GM12892 (cell line): ENCODE results near the gene MOK.
A peak's percentile ranks its signal among the peaks of the same experiment; 100 is the strongest.

ENCODE experiments used
- DNase-seq: peaks from one replicate; pipeline ENCODE4 v3.0.0; 2011; ENCODE audit not compliant: insufficient read length
- FAIRE-seq: peaks from 2 replicates; lab custom pipeline; 2011; peaks lifted over from hg19 to GRCh38; lab: Jason Lieb, UNC
- POLR2A ChIP-seq: IDR thresholded peaks from 2 replicates; pipeline ENCODE4 v1.6.1; 2011; ENCODE audit warnings: low read depth, low read length, control low read depth
- POLR2AphosphoS5 ChIP-seq: IDR thresholded peaks from 2 replicates; pipeline ENCODE4 v1.6.1; 2011; ENCODE audit warnings: low read depth, low read length, control low read depth
- TAF1 ChIP-seq: IDR thresholded peaks from 2 replicates; pipeline ENCODE4 v1.6.1; 2011; ENCODE audit warnings: low read depth, mild to moderate bottlenecking, control low read depth, low read length, borderline replicate concordance

Gene MOK

DNA sequence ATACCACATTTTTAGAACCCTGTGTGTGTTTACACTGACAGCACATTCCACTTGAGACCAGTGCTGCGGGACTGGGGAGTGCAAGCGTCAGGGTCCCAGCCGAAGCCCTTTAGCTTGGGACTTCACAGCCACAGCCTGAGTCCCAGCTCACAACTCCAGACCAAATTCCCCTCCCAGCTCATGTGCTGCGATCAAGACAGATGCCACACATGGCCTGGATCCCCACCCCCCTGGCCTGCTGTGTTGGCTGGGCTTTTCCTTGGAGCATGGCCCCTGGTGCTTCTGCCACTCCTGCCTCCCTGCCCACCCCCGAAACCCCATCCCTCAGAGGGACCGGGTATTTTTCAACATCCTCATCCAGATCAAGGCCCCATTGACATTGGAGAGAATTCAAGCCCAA lies 101.6 kb downstream of the MOK start:
- FAIRE-seq (no peak), DNase-seq (no peak)
- TF ChIP-seq TAF1 (no peak), POLR2A (no peak), POLR2AphosphoS5 (no peak)

DNA sequence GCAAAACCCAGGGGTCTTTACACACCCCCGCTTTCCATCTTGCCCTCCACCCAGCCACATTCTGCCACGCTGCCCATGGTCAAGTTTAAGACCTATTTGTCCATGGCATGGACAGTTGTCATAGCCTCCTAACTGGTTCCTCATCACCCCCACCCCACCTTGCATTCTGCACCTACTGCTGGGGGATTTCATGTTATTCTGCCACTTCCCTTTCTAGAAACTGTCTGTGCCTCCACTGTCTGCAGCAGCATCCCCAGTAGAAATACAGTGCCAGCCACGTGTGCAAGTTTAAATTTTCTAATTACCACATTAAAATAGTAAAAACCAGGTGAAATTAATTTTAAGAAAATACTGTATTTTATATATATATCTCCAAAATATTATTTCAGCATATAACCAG lies 102.0 kb downstream of the MOK start:
- FAIRE-seq = no peak
- no peak for DNase-seq
- no peak for TF ChIP-seq POLR2AphosphoS5
- no peak for TF ChIP-seq POLR2A
- TF ChIP-seq TAF1 = no peak

DNA sequence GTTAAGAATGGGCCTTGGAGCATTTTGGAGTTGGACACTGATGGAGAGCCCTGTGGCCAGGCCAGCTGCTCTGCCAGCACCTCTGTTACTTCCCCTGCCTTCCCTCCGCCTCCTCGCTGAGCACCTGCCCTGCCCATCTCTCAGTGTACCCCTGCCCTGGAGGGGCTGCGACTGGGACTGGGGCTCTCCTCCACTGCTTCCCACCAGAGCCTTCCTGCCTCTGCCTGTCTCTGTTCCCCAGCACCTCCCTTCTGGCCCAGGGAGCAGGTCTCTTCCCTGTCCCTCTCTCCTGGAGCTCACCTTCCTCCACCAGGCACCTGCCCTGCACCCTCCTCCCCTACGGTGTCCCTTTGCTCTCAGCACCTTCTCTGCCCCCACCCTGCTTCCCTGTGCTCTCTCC lies 103.2 kb downstream of the MOK start:
- DNase-seq (no peak), FAIRE-seq (no peak)
- TF ChIP-seq POLR2AphosphoS5 = no peak
- TF ChIP-seq POLR2A = no peak

DNA sequence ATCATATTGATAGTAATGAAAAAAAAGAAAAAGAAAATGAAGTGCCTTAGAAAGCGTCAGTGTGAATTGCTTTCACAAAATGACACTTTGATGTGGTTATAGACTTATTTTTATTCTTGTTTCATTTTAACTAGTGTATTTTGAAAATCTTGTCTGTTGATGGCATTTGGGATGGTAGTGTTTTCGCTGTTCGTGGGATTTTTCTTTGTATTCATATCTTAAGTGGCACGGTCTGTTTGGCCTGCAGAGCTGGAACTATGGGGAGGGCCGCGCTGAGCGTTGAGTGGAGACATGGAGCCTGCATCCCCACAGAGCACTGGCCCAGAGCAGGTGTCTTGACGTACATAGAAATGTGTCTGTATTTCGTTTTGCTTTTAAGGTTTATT lies 103.6 kb downstream of the MOK start:
- FAIRE-seq (peak; percentile 70), DNase-seq (no peak)
- no peak for TF ChIP-seq POLR2AphosphoS5
- no peak for TF ChIP-seq POLR2A
- TF ChIP-seq TAF1 = no peak

DNA sequence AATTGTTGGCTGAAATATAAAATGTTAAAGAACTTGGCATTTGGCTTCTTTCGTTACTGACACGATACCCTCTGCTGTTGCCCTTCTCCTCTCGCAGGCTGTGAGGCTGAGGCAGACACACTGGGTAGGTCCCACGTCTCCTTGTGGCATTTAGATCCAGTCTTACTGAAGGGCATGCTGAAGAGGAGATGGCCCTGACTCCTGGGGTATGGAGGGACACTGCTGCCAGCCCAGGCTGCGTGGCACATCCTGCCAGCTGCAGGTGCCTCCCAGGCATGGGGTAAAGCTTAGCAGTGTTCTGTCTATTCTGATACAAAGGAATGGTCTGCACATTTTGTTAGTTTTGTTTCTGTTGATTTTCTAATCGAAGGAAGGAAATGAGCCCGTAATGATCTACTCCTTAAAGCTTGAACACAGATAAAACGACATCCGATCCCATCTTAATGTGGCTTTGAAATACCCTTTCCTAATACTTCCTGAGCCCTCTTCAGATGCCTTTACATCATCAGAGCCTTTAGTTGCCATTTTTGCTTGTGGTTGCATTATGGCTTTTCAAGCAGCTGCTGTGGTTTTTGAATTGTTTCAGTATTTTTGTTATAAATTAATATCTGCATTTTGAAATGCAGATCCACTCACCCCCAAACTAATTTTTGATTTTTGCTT lies 104.1 kb downstream of the MOK start:
- TF ChIP-seq TAF1 (no peak), POLR2A (no peak), POLR2AphosphoS5 (no peak)
- no peak for DNase-seq
- peak; percentile 92 for FAIRE-seq

DNA sequence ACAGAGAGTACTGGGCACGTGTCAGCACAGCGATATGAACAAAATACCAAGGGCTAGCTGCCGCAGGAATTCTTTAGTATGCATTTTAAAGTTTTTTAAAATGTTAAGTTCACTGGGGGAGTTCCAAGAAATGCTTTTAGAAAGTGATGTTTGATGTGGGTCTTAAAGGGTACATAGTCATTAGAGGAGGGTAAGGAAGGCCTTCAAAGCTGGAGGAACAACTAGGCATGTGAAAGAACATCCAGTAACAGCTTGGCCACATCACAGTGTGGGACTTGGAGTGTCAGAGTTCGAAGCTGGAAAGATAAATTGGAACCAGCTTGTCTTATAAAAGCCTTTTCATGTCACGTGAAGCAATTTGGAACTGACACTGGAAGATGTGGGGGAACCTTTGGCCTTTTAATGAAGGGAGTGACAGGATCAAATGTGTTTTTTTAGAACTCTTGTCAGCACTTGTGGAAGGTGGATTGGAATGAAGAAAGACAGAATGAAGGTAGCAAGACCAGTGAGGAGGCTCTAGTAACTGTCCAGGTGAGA lies 107.6 kb downstream of the MOK start:
- no peak for TF ChIP-seq TAF1
- no peak for TF ChIP-seq POLR2A
- no peak for TF ChIP-seq POLR2AphosphoS5
- DNase-seq (no peak), FAIRE-seq (no peak)

DNA sequence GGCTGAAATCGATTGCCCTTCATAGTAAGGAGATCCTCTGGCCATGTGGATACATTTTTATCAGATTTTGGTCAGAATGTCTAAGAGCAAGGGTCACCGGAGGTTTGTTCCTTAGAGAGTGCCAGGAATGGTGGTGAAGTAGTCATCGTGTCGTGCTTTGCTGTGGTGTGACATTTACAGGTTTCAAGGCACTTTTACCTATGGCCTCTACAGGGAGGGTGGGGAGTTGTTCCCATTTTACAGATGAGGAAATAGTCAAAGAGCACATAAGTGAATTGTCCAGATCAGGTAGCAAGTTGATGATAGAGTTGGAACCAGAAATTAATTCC lies 108.1 kb downstream of the MOK start:
- FAIRE-seq (peak; percentile 36), DNase-seq (no peak)
- TF ChIP-seq POLR2AphosphoS5 (no peak), TAF1 (no peak), POLR2A (no peak)

DNA sequence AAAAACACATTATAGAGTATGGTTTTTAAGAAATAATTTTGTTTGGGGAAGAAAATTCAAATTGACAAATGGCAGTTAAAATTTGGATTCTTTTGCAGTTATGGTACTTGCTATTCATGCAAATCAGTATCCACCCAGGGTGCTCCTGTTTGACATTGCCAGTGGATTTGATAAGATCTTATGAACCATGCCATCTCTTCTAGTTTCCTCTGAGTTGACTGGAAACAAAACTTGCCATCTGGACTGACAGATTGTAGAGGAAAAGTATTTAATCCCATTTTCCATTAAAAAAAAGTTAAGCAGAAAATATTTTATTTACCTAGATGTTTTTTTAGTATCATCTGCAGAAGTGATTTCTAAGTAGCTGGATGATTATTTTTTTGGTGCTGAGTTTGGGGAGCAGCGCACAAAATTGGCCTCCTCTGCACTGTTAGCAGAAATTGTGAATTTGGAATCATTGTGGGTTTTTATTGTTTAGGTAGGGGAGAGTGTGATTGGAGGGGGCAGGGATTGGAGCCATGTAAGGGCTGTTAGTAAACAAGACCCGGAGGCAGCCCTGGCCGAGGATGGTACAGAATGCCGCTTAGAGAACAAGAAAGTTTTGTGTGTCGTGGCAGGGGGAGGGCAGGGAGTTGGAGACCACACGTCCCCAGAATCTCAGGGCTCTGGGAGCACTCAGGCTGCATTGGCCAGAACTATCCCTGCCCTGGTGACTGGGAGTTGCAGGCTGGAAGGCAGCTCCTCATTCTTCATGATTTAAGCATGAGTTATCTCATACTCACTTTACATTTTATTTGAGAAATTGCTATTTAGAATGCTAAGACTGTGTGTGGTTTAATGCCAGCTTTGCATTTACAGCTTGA lies 108.7 kb downstream of the MOK start:
- no peak for FAIRE-seq
- no peak for DNase-seq
- TF ChIP-seq TAF1 (no peak), POLR2AphosphoS5 (no peak), POLR2A (no peak)

DNA sequence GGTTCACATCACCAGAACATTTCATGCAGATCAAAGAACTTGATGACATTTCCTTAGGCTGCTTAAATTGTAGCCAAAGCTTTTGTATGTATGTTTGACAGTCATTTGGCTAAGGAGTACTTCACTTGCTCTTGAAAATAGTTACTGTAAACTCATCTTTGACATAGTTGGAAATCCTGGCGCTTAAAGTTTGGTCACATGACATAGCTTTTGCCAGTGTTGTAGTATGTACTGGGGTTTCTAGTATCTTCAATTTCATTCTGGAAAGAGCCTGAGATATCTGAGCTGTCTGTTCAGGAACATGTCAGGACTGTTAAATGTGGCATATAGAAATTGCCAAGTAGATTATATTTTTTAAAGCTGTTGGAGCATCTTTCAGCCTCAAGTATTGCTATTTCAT lies 109.5 kb downstream of the MOK start:
- FAIRE-seq (no peak), DNase-seq (no peak)
- TF ChIP-seq POLR2AphosphoS5 (no peak), TAF1 (no peak), POLR2A (no peak)

DNA sequence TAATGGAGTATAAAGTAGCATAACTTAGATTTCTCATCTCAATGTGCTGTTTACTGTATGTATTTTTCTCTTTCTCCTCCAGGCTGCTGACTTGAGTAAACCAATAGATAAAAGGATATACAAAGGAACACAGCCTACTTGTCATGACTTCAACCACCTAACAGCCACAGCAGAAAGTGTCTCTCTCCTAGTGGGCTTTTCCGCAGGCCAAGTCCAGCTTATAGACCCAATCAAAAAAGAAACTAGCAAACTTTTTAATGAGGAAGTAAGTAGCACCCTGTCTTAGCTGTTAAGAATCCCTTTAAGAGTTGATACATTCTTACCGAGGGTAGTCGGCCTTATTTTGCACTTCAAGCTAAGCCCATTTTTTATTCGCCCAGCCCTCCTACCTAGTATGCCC lies 110.1 kb downstream of the MOK start:
- FAIRE-seq (no peak), DNase-seq (no peak)

DNA sequence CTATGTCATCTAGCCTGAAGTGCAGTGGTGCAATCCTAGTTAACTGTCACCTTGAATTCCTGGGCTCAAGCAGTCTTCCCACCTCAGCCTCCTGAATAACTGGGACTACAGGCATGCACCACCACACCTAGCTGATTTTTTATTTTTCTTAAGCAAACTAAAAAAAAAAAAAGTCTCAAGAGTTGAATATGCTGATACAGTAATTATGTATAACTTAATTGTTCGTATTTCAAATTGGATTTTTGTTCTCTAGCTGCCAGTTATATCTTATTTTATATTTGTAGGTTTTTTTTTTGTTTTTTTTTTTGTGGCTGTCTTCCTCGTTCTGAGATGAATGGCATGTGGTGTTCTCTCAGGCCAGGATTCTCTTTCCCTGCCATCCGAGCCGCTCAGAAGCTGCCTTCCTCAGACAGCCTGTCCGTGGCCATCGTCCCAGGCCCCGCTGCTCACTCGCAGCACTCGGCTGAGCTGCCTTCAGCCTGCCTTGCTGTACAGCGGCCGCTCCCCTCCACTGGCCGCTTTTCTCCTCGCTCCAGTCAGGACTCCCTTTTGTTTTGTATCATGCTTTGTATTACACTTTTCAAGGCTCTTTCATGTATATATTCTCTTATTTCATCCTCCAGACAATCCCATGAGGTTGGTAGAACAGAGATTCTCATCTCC lies 112.0 kb downstream of the MOK start:
- FAIRE-seq (no peak), DNase-seq (no peak)
- TF ChIP-seq POLR2A (no peak), POLR2AphosphoS5 (no peak), TAF1 (no peak)

More for the DNA sequence above, 110.1 kb downstream of the MOK start:
- TF ChIP-seq TAF1 = no peak
- TF ChIP-seq POLR2AphosphoS5 = no peak
